Neural crest cell (in vitro differentiated cells): ENCODE measurements around the gene FIGLA. TPM values are rescaled to one million over a fixed set of nuclear protein-coding genes. Genes with fewer than 3 reads are reported as not detected.

ENCODE experiments used
- DNase-seq: peaks from one replicate; pipeline ENCODE4 v3.0.0; 2021; ENCODE audit warnings: low read depth, mixed read lengths, low spot score
- H3K27ac Mint-ChIP-seq: one replicate; pipeline ENCODE4 v1.8.0; 2021; ENCODE audit warnings: mild to moderate bottlenecking, mixed read lengths; ENCODE audit not compliant: unreplicated experiment
- H3K27me3 Mint-ChIP-seq: 2 replicates; pipeline ENCODE4 v1.8.0; 2021; ENCODE audit warnings: low read depth, mild to moderate bottlenecking, mixed read lengths
- H3K36me3 Mint-ChIP-seq: 2 replicates; pipeline ENCODE4 v1.8.0; 2021; ENCODE audit warnings: low read depth, mild to moderate bottlenecking, mixed read lengths
- H3K4me1 Mint-ChIP-seq: 2 replicates; pipeline ENCODE4 v1.8.0; 2021; ENCODE audit warnings: mixed read lengths
- H3K4me3 Mint-ChIP-seq: one replicate; pipeline ENCODE4 v1.8.0; 2021; ENCODE audit warnings: mild to moderate bottlenecking, mixed read lengths
- H3K9me3 Mint-ChIP-seq: 2 replicates; pipeline ENCODE4 v1.8.0; 2021; ENCODE audit warnings: mixed read lengths
- total RNA-seq: library from RNA; stranded (reverse); gene quantifications from 2 replicates; pipeline ENCODE4 v1.2.1, GENCODE V29; 2021
- TF ChIP-seq, protein P1 (sequence below): fragments of 200-600 bp; sonication (generic); conservative IDR thresholded peaks from 2 replicates; pipeline ENCODE4 v1.5.0; 2021; ENCODE audit warnings: antibody characterized with exemption, mild to moderate bottlenecking

The FIGLA gene
- total RNA-seq, 1 donor from 2014 or later = not detected

DNA sequence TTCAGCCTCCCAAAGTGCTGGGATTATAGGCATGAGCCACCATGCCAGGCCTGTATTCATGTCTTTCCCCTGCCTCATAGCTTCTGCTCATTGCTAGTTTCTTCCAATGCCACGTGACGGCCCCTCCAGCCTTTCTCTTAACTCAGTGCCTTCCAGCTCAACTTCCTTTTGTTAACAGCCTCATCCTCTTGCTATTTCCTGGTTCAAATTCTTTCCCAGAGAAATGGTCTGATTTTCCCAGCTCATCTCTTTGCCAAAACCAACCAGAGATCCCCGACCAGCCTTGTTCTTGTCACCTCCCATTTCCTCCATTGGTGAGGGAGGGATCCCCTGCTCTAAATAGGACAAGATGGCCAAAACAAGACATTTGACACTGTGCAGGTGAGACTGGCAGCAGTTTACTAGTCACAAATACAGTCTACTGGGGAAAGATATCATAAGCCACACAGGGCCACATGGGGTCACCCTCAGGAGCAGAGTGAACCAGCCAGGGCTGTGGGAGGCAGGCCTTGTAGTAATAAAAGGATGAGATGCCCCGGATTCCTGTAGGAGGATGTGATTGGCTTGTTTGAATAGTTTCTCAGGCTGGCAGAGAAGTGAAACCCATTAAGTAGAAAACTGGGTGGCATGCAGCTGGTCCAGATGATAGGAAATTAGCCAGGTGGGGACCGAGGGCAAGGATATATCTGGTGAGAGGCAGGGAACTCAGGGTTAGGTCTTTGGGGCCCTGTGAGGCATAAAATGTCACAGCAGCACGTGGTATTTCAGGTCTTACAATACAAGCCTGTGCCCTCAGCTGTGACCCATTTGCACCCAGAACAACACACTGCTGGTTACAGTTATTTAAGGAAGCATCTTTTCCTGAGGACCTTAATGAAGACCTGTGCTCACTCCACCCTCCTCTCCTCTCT, 38.7 kb upstream of the FIGLA start:
- H3K27ac Mint-ChIP-seq = no peak overlapping the region
- peaks cover 7% of the 10 kb centered on the region for H3K27me3 Mint-ChIP-seq
- no peaks in the 10 kb centered on the region for H3K9me3 Mint-ChIP-seq
- no peaks in the 10 kb centered on the region for H3K36me3 Mint-ChIP-seq
- TF ChIP-seq, protein P1, sequence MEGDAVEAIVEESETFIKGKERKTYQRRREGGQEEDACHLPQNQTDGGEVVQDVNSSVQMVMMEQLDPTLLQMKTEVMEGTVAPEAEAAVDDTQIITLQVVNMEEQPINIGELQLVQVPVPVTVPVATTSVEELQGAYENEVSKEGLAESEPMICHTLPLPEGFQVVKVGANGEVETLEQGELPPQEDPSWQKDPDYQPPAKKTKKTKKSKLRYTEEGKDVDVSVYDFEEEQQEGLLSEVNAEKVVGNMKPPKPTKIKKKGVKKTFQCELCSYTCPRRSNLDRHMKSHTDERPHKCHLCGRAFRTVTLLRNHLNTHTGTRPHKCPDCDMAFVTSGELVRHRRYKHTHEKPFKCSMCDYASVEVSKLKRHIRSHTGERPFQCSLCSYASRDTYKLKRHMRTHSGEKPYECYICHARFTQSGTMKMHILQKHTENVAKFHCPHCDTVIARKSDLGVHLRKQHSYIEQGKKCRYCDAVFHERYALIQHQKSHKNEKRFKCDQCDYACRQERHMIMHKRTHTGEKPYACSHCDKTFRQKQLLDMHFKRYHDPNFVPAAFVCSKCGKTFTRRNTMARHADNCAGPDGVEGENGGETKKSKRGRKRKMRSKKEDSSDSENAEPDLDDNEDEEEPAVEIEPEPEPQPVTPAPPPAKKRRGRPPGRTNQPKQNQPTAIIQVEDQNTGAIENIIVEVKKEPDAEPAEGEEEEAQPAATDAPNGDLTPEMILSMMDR = no peak
- H3K4me3 Mint-ChIP-seq = no peak overlapping the region
- DNase-seq = no peak
- H3K4me1 Mint-ChIP-seq = peaks cover 4% of the 10 kb centered on the region

- DNase-seq = no peak
- Mint-ChIP-seq H3K4me3 (no peak overlapping the region), H3K9me3 (no peaks in the 10 kb centered on the region), H3K27ac (no peak overlapping the region), H3K4me1 (peaks cover 4% of the 10 kb centered on the region), H3K27me3 (peaks cover 7% of the 10 kb centered on the region), H3K36me3 (no peaks in the 10 kb centered on the region)
- TF ChIP-seq, protein P1 = no peak
These were observed 37.7 kb upstream of the FIGLA start for GRCh38 chr2:70828115-70828514.

GRCh38 chr2:70827388-70827787, 36.9 kb upstream of the FIGLA start:
- DNase-seq = no peak
- Mint-ChIP-seq H3K4me3 (no peak overlapping the region), H3K36me3 (no peaks in the 10 kb centered on the region), H3K27ac (no peak overlapping the region), H3K27me3 (peaks cover 5% of the 10 kb centered on the region), H3K4me1 (peaks cover 4% of the 10 kb centered on the region), H3K9me3 (no peaks in the 10 kb centered on the region)
- TF ChIP-seq, protein P1 = no peak

DNA sequence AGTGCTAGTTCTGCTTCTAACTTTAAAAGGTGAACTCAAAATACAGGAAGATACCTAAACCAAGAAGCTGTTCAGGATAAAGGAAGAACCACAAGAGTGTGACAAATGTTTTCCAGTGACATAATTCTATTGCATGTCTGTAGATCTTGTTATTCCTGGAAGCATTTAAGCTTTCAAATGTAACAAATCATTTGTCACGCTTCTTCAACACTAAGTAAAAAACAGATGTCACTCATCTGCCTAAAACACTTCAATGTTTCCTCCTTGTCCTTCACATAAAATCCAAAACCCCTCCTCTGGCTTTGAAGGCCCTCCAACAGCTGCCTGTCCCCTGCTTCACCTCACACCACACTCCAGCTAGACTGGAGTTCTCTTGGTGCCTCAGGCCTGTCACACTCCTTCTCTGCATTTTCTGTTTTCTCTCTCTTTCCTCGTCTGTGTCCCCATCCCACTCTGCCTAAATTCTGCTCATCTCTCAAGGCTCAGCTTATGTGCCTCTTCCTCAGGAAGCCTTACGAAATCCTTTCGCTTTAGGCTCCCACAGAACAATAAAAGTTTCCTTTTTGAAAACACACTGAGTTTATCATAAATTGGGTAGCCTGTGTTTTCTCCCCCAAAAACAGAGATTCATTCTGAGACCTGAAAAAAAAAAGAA, 36.4 kb upstream of the FIGLA start:
- Mint-ChIP-seq H3K27ac (no peak overlapping the region), H3K4me3 (no peak overlapping the region), H3K27me3 (peaks cover 5% of the 10 kb centered on the region), H3K36me3 (no peaks in the 10 kb centered on the region), H3K4me1 (peaks cover 4% of the 10 kb centered on the region), H3K9me3 (no peaks in the 10 kb centered on the region)
- TF ChIP-seq, protein P1 = no peak
- no peak for DNase-seq

DNA sequence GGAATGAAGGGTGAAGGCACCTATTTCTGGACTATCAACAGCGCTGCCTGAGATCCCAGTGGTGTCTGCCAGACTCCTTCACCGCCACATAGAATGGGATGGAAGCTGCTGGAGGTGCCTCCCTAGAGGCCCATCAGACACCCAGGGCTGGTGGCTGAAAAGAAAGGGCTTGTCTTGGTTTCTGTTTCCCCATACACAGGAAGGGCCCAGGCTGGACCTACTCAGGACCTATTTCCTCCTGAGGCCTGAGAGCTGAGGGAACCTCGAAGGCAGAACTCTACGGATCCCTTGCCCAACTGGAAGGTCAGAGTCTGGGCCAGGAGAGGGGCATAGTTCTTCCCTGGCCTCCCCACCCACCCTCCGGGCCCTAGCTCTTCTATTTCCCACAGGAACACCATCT, 32.8 kb upstream of the FIGLA start:
- peaks cover 2% of the 10 kb centered on the region for H3K27me3 Mint-ChIP-seq
- TF ChIP-seq, protein P1 = no peak
- H3K4me3 Mint-ChIP-seq = no peak overlapping the region
- H3K9me3 Mint-ChIP-seq = no peaks in the 10 kb centered on the region
- H3K4me1 Mint-ChIP-seq = peaks cover 4% of the 10 kb centered on the region
- DNase-seq = no peak
- H3K27ac Mint-ChIP-seq = no peak overlapping the region
- H3K36me3 Mint-ChIP-seq = no peaks in the 10 kb centered on the region
